Thoracic aorta (tissue), 2 donors: ENCODE data around the gene DRD3. TPM values are rescaled to one million over a fixed set of nuclear protein-coding genes. Genes with fewer than 3 reads are reported as not detected.

Experiments
- ATAC-seq: fragments of 150-250 bp; one replicate; pipeline ENCODE4 v1.8.0; 2017; ENCODE audit warnings: low read depth; ENCODE audit not compliant: insufficient number of reproducible peaks, low FRiP score
- DNase-seq: peaks from one replicate; pipeline ENCODE4 v3.0.0-alpha.2; 2020; ENCODE audit warnings: low spot score
- H3K27ac ChIP-seq, 2 donors: fragments of 200-600 bp; sonication (generic); 1 replicate in 1 of 2; 2 replicates in 1 of 2; pipeline ENCODE4 v1.5.1; 2016; ENCODE audit warnings: mild to moderate bottlenecking in 2 of 2, moderate library complexity in 2 of 2
- H3K27me3 ChIP-seq: fragments of 200-600 bp; sonication (generic); replicated peaks from 2 replicates; pipeline ENCODE4 v1.6.0; 2016; ENCODE audit warnings: mild to moderate bottlenecking; ENCODE audit not compliant: insufficient read depth
- H3K36me3 ChIP-seq: fragments of 200-600 bp; sonication (generic); one replicate; pipeline ENCODE4 v1.5.1; 2016
- H3K4me1 ChIP-seq, 2 donors: fragments of 200-600 bp; sonication (generic); 1 replicate in 1 of 2; 2 replicates in 1 of 2; pipeline versions ENCODE4 v1.5.1 to v1.6.0; 2016; ENCODE audit warnings: low read depth in 2 of 2, mild to moderate bottlenecking in 1 of 2; ENCODE audit not compliant: control insufficient read depth in 1 of 2
- H3K4me3 ChIP-seq: fragments of 200-600 bp; sonication (generic); 2 replicates; pipeline ENCODE4 v1.5.1; 2016; ENCODE audit warnings: mild to moderate bottlenecking
- H3K9me3 ChIP-seq: fragments of 200-600 bp; sonication (generic); 2 replicates; pipeline ENCODE4 v1.5.1; 2016
- CTCF ChIP-seq: fragments of 200-600 bp; sonication (generic); IDR thresholded peaks from one replicate; pipeline ENCODE4 v1.5.1; 2019; ENCODE audit warnings: antibody characterized with exemption
- total RNA-seq, 2 donors: library from RNA; depleted of rRNA; stranded (reverse); fragments of >200 nt; gene quantifications; one replicate each; pipeline versions ENCODE4 v1.1.0 to v1.2.3, GENCODE V29; 2016

The DRD3 gene
- total RNA-seq, 2 donors from 2014 or later = not detected

GRCh38 chr3:114212646-114213045 is 33.8 kb upstream of the DRD3 start:
- Histone ChIP-seq H3K36me3 (no peaks in the 10 kb centered on the region), H3K27me3 (no peaks in the 10 kb centered on the region), H3K9me3 (no peaks in the 10 kb centered on the region), H3K4me3 (no peak overlapping the region), H3K4me1 (peaks cover 0 to 6% of the 10 kb centered on the region in 2 donors), H3K27ac (no peak overlapping the region)
- no peak for TF ChIP-seq CTCF
- ATAC-seq (no peak), DNase-seq (no peak)

- H3K9me3 ChIP-seq = no peaks in the 10 kb centered on the region
- no peak overlapping the region for H3K27ac ChIP-seq
- ATAC-seq = no peak
- no peaks in the 10 kb centered on the region for H3K27me3 ChIP-seq
- H3K4me1 ChIP-seq = no peaks in the 10 kb centered on the region
- no peak for DNase-seq
- no peak for TF ChIP-seq CTCF
- H3K4me3 ChIP-seq = no peak overlapping the region
- no peaks in the 10 kb centered on the region for H3K36me3 ChIP-seq
Measured at GRCh38 chr3:114207768-114208167, 28.9 kb upstream of the DRD3 start.

- Histone ChIP-seq H3K4me3 (no peak overlapping the region), H3K9me3 (no peaks in the 10 kb centered on the region), H3K4me1 (no peaks in the 10 kb centered on the region), H3K27ac (no peak overlapping the region), H3K36me3 (no peaks in the 10 kb centered on the region), H3K27me3 (no peaks in the 10 kb centered on the region)
- no peak for TF ChIP-seq CTCF
- ATAC-seq (no peak), DNase-seq (no peak)
Measured at GRCh38 chr3:114206342-114206741, 27.5 kb upstream of the DRD3 start.

- no peaks in the 10 kb centered on the region for H3K4me1 ChIP-seq
Measured at GRCh38 chr3:114205541-114205940, 26.7 kb upstream of the DRD3 start.

DNA sequence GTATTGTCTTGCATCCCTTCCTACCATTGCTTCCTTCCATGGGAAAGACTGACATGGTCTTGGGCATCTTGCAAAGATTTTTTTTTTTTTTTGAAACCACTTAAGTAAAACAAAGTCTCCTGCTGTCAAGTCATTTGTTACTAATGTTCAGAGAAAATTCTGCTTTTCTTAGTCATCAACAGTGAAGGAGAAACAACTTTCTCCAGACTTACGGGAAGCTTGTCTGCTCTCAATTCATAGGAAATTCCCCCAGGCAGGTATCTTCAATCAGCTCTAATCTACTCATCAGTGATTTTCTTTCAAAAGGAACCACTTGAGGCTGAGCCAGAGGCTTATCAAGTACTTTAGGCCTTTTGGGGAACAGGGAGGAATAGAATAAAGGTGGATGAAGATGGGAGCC is 15.9 kb upstream of the DRD3 start:
- H3K9me3 ChIP-seq = no peaks in the 10 kb centered on the region
- no peaks in the 10 kb centered on the region for H3K36me3 ChIP-seq
- no peak overlapping the region for H3K27ac ChIP-seq
- TF ChIP-seq CTCF = no peak
- H3K4me3 ChIP-seq = no peak overlapping the region
- ATAC-seq = no peak
- no peaks in the 10 kb centered on the region for H3K27me3 ChIP-seq
- no peaks in the 10 kb centered on the region for H3K4me1 ChIP-seq
- no peak for DNase-seq

More at GRCh38 chr3:114205541-114205940, 26.7 kb upstream of the DRD3 start:
- Histone ChIP-seq H3K36me3 (no peaks in the 10 kb centered on the region), H3K9me3 (no peaks in the 10 kb centered on the region), H3K27ac (no peak overlapping the region), H3K4me3 (no peak overlapping the region), H3K27me3 (no peaks in the 10 kb centered on the region)
- DNase-seq (no peak), ATAC-seq (no peak)
- TF ChIP-seq CTCF = no peak
